ENCODE data around the gene GCNT4.

GCNT4 gene

GRCh38 chr5:75020016-75020656 is 32.2 kb downstream of the GCNT4 start:
- no peak for TF ChIP-seq CTCF (IDR thresholded peaks at IDR 0.05; ENCODE audit: low read length, missing control alignments)
- no peak for DNase-seq (ENCODE audit: low read depth)
- no peak overlapping the region for H3K4me3 ChIP-seq (replicated peaks; ENCODE audit: low read depth, low read length)

GRCh38 chr5:75018805-75019587 is 33.4 kb downstream of the GCNT4 start:
- H3K4me3 ChIP-seq (replicated peaks; ENCODE audit: low read depth, low read length), result no peak overlapping the region
- no peak for DNase-seq (ENCODE audit: low read depth)
- no peak for TF ChIP-seq CTCF (IDR thresholded peaks at IDR 0.05; ENCODE audit: low read length, missing control alignments)

GRCh38 chr5:75017971-75018370 is 34.4 kb downstream of the GCNT4 start:
- no peak overlapping the region for H3K4me3 ChIP-seq (replicated peaks; ENCODE audit: low read depth, low read length)
- no peak for TF ChIP-seq CTCF (IDR thresholded peaks at IDR 0.05; ENCODE audit: low read length, missing control alignments)
- no peak for DNase-seq (ENCODE audit: low read depth)

GRCh38 chr5:75016896-75017295 is 35.5 kb downstream of the GCNT4 start:
- no peak for DNase-seq (ENCODE audit: low read depth)
- no peak overlapping the region for H3K4me3 ChIP-seq (replicated peaks; ENCODE audit: low read depth, low read length)
- TF ChIP-seq CTCF (IDR thresholded peaks at IDR 0.05; ENCODE audit: low read length, missing control alignments), result no peak

- DNase-seq (ENCODE audit: low read depth), result no peak
- no peak overlapping the region for H3K4me3 ChIP-seq (replicated peaks; ENCODE audit: low read depth, low read length)
- TF ChIP-seq CTCF (IDR thresholded peaks at IDR 0.05; ENCODE audit: low read length, missing control alignments), result no peak
These were observed 39.6 kb downstream of the GCNT4 start for GRCh38 chr5:75012748-75013147.

DNA sequence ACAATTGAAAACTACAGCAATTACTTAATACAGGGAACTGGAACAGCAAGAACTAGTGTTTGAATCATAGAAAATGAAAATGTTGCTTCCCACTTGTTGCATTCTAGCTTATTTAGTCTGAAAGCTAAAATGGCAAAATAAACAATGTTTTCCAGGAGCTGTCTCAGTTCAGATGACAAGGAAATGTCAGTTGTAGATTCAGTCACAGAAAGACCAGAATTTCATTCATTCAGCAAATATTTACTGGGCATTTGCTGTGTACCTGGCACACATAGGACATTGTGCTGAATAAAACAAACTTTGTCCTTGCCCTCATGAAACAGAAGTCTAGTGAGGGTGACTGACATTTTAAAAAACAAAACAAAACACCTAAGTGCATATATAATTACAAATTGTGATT is 41.5 kb downstream of the GCNT4 start:
- DNase-seq (ENCODE audit: low read depth), result no peak
- no peak for TF ChIP-seq CTCF (IDR thresholded peaks at IDR 0.05; ENCODE audit: low read length, missing control alignments)
- H3K4me3 ChIP-seq (replicated peaks; ENCODE audit: low read depth, low read length), result no peak overlapping the region

All from fibroblast of pulmonary artery (primary cell).